Bronchial smooth muscle cell (primary cell): ENCODE measurements around the gene NKAIN1. TPM values are rescaled to one million over a fixed set of nuclear protein-coding genes. Genes with fewer than 3 reads are reported as not detected.

Experiments
- total RNA-seq: library from RNA; depleted of rRNA; stranded (reverse); fragments of >200 nt; gene quantifications from 2 replicates; pipeline ENCODE4 v1.2.1, GENCODE V29; 2014

Gene NKAIN1
- total RNA-seq = not detected in 2 replicates

GRCh38 chr1:31239653-31240241 lies at the start of gene NKAIN1:
TSS of gene NKAIN1 (minus strand) at chr1:31239887. CDS start at chr1:31239547, 340 bp downstream.

Other genes starting within 250 kb of the NKAIN1 start
- gene PUM1, start 174.2 kb downstream of the NKAIN1 start, total RNA-seq = 41.1 and 73.8 TPM in 2 replicates
- 76.6 and 79.5 TPM in 2 replicates for gene SNRNP40, start 56.9 kb upstream of the NKAIN1 start, total RNA-seq
- 32.3 and 40.0 TPM in 2 replicates for gene ZCCHC17, start 57.1 kb upstream of the NKAIN1 start, total RNA-seq
- 94.9 and 154 TPM in 2 replicates for gene FABP3, start 133.2 kb upstream of the NKAIN1 start, total RNA-seq
- 1.1 and 2.1 TPM in 2 replicates for gene SERINC2, start 173.3 kb upstream of the NKAIN1 start, total RNA-seq